GM12878 (cell line): ENCODE results near the gene ASB2. TPM values are rescaled to one million over a fixed set of nuclear protein-coding genes. Genes with fewer than 3 reads are reported as not detected.

Experiments
- BRCA1 ChIP-seq: IDR thresholded peaks from 2 replicates; pipeline ENCODE4 v1.6.1; 2011; ENCODE audit warnings: low read depth, low read length, improper control_type of control experiment
- CHD4 ChIP-seq: fragments of 200-600 bp; sonication (generic); IDR thresholded peaks from 2 replicates; pipeline ENCODE4 v1.6.1; 2016; ENCODE audit warnings: mild to moderate bottlenecking
- HCFC1 ChIP-seq: fragments of 150-350 bp; IDR thresholded peaks from 2 replicates; pipeline ENCODE4 v1.6.1; 2014; ENCODE audit warnings: low read length
- MYB ChIP-seq: fragments of 150-350 bp; IDR thresholded peaks from 2 replicates; pipeline ENCODE4 v1.6.1; 2014; ENCODE audit warnings: mild to moderate bottlenecking, low read depth, low read length, borderline replicate concordance
- NR2F1 ChIP-seq: fragments of 450-650 bp; conservative IDR thresholded peaks from 2 replicates; pipeline ENCODE4 v1.6.1; 2017; ENCODE audit warnings: mild to moderate bottlenecking
- RAD21 ChIP-seq: IDR thresholded peaks from 2 replicates; pipeline ENCODE4 v1.6.1; 2011; ENCODE audit warnings: mild to moderate bottlenecking, low read depth, low read length, moderate library complexity; ENCODE audit not compliant: insufficient read depth
- RCOR1 ChIP-seq: conservative IDR thresholded peaks from 2 replicates; pipeline ENCODE4 v1.6.1; 2012; ENCODE audit warnings: low read depth, low read length, improper control_type of control experiment
- RFX5 ChIP-seq: IDR thresholded peaks from 2 replicates; pipeline ENCODE4 v1.6.1; 2011; ENCODE audit warnings: low read depth, low read length, improper control_type of control experiment
- SPI1 ChIP-seq: IDR thresholded peaks from 2 replicates; pipeline ENCODE4 v1.6.1; 2011; ENCODE audit warnings: low read depth, mild to moderate bottlenecking, low read length, moderate library complexity, borderline replicate concordance; ENCODE audit not compliant: insufficient read depth
- SREBF2 ChIP-seq: IDR thresholded peaks from 2 replicates; pipeline ENCODE4 v1.6.1; 2012; ENCODE audit warnings: mild to moderate bottlenecking, low read length
- SUPT20H ChIP-seq: IDR thresholded peaks from 2 replicates; pipeline ENCODE4 v1.6.1; 2011; ENCODE audit warnings: low read depth, mild to moderate bottlenecking, low read length, moderate library complexity, borderline replicate concordance; ENCODE audit not compliant: control insufficient read depth
- SUZ12 ChIP-seq: fragments of 200-600 bp; sonication (generic); IDR thresholded peaks from one replicate; pipeline ENCODE4 v1.6.1; 2018; ENCODE audit warnings: antibody characterized with exemption, mild to moderate bottlenecking; ENCODE audit not compliant: unreplicated experiment
- YBX1 ChIP-seq: fragments of 450-650 bp; IDR thresholded peaks from 2 replicates; pipeline ENCODE4 v1.6.1; 2016; ENCODE audit warnings: antibody characterized with exemption
- ZNF207 ChIP-seq: fragments of 450-650 bp; IDR thresholded peaks from 2 replicates; pipeline ENCODE4 v1.6.1; 2014; ENCODE audit warnings: antibody characterized with exemption, mild to moderate bottlenecking, borderline replicate concordance
- polyA plus RNA-seq, 11 experiments: library from polyadenylated mRNA; depleted of rRNA in 4 of 11; unstranded in 6 of 11; stranded (reverse) in 5 of 11; fragments of >200 nt; fragmentation: Nextera tagmentation in 4 of 11; fragmentation: Illumina TruSeq in 1 of 11; extraction: Ambion mirVana in 4 of 11; extraction: Trizol in 1 of 11; gene quantifications; 1 replicate in 1 of 11; 2 replicates in 10 of 11; pipeline versions ENCODE4 v1.2.1 to v1.2.3, GENCODE V29; 2011 to 2016; ENCODE audit warnings: inconsistent platforms in 2 of 11, missing spikeins in 2 of 11, low read depth in 1 of 11
- total RNA-seq, 4 experiments: library from RNA; depleted of rRNA in 3 of 4; stranded (reverse); fragments of >200 nt in 3 of 4; fragmentation: Illumina TruSeq in 1 of 4; extraction: Trizol in 1 of 4; gene quantifications; 2 replicates each; pipeline versions ENCODE4 v1.2.1 to v1.2.3, GENCODE V29; 2013 to 2021
- TF ChIP-seq, protein P1 (sequence below): IDR thresholded peaks from 2 replicates; pipeline ENCODE4 v1.6.1; 2012; ENCODE audit warnings: low read depth, low read length, improper control_type of control experiment
- TF ChIP-seq, protein P2 (sequence below): fragments of 450-650 bp; IDR thresholded peaks from 2 replicates; pipeline ENCODE4 v1.6.1; 2016; ENCODE audit warnings: mild to moderate bottlenecking
- TF ChIP-seq, protein P3 (sequence below): fragments of 450-650 bp; IDR thresholded peaks from 2 replicates; pipeline ENCODE4 v1.6.1; 2017; ENCODE audit warnings: mild to moderate bottlenecking, low read depth, inconsistent platforms; ENCODE audit not compliant: poor library complexity, severe bottlenecking
- TF ChIP-seq, protein P4 (sequence below): fragments of 450-650 bp; IDR thresholded peaks from 2 replicates; pipeline ENCODE4 v1.6.1; 2017; ENCODE audit warnings: borderline replicate concordance
- TF ChIP-seq, protein P5 (sequence below): IDR thresholded peaks from 2 replicates; pipeline ENCODE4 v1.6.1; 2011; ENCODE audit warnings: borderline replicate concordance, low read depth, mild to moderate bottlenecking, moderate library complexity, low read length; ENCODE audit not compliant: insufficient read depth, poor library complexity, severe bottlenecking

Gene ASB2
- total and polyA plus RNA-seq, 10 of the 15 experiments (the other 5 are each of a cell fraction or from before 2014, with no cell fraction given), result 3.0 to 54.8 (median 33.5) TPM

DNA sequence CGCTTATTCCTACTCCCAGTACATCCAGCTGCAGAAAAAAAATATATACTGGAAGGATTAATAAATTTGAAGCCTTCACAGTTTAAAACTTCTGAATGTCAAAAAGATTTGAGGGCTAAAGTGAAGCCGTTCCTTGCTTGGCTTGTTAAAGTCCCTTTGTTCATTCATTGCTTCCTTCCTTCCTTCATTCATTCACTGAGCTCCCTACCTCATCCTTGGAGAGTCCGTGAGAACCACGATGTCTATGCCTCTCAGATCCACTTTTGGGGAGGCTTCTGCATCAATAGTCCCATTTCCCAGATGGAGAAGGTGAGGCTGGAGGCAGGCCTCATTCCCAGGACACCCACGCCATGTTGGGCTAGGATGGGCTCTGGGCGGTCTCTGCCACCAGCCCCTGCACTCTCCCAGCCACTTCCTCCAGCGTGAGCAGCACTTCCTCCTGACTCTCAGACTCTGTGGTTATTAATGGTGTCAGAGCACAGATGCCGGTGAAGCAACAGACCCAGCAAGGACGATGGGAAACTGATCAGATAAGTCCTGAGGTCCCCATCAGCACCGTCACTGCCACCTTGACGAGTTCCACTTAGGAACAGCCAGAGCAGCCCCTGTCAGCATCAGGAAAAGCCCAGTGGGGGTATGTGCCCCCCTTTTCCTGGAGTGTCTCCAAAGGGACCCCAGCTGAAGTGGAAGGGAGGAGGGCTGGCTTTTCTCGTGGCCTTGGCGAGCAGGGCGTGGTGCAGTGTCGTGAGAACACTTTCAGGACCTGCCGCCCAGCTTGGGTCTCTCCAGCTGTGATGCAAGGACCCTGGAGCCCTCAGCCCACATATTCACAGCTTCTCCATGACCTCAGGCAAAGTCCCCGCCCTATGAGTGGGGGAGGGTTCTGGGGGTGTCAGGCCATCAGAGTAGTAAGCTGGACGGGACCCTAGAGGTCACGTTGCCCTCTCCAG, 21.2 kb downstream of the ASB2 start (continued):
- TF ChIP-seq, protein P1, sequence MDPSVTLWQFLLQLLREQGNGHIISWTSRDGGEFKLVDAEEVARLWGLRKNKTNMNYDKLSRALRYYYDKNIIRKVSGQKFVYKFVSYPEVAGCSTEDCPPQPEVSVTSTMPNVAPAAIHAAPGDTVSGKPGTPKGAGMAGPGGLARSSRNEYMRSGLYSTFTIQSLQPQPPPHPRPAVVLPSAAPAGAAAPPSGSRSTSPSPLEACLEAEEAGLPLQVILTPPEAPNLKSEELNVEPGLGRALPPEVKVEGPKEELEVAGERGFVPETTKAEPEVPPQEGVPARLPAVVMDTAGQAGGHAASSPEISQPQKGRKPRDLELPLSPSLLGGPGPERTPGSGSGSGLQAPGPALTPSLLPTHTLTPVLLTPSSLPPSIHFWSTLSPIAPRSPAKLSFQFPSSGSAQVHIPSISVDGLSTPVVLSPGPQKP, result no peak
- TF ChIP-seq HCFC1, result no peak; the same call in 1 of the 2 replicates
- TF ChIP-seq, protein P2, sequence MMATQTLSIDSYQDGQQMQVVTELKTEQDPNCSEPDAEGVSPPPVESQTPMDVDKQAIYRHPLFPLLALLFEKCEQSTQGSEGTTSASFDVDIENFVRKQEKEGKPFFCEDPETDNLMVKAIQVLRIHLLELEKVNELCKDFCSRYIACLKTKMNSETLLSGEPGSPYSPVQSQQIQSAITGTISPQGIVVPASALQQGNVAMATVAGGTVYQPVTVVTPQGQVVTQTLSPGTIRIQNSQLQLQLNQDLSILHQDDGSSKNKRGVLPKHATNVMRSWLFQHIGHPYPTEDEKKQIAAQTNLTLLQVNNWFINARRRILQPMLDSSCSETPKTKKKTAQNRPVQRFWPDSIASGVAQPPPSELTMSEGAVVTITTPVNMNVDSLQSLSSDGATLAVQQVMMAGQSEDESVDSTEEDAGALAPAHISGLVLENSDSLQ, result no peak
- TF ChIP-seq MYB, result no peak
- no peak for TF ChIP-seq BRCA1
- no peak for TF ChIP-seq RAD21
- TF ChIP-seq, protein P3, sequence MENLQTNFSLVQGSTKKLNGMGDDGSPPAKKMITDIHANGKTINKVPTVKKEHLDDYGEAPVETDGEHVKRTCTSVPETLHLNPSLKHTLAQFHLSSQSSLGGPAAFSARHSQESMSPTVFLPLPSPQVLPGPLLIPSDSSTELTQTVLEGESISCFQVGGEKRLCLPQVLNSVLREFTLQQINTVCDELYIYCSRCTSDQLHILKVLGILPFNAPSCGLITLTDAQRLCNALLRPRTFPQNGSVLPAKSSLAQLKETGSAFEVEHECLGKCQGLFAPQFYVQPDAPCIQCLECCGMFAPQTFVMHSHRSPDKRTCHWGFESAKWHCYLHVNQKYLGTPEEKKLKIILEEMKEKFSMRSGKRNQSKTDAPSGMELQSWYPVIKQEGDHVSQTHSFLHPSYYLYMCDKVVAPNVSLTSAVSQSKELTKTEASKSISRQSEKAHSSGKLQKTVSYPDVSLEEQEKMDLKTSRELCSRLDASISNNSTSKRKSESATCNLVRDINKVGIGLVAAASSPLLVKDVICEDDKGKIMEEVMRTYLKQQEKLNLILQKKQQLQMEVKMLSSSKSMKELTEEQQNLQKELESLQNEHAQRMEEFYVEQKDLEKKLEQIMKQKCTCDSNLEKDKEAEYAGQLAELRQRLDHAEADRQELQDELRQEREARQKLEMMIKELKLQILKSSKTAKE, result no peak
- TF ChIP-seq, protein P4, sequence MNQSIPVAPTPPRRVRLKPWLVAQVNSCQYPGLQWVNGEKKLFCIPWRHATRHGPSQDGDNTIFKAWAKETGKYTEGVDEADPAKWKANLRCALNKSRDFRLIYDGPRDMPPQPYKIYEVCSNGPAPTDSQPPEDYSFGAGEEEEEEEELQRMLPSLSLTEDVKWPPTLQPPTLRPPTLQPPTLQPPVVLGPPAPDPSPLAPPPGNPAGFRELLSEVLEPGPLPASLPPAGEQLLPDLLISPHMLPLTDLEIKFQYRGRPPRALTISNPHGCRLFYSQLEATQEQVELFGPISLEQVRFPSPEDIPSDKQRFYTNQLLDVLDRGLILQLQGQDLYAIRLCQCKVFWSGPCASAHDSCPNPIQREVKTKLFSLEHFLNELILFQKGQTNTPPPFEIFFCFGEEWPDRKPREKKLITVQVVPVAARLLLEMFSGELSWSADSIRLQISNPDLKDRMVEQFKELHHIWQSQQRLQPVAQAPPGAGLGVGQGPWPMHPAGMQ, result no peak
- TF ChIP-seq, protein P5, sequence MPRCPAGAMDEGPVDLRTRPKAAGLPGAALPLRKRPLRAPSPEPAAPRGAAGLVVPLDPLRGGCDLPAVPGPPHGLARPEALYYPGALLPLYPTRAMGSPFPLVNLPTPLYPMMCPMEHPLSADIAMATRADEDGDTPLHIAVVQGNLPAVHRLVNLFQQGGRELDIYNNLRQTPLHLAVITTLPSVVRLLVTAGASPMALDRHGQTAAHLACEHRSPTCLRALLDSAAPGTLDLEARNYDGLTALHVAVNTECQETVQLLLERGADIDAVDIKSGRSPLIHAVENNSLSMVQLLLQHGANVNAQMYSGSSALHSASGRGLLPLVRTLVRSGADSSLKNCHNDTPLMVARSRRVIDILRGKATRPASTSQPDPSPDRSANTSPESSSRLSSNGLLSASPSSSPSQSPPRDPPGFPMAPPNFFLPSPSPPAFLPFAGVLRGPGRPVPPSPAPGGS, result peak; percentile 20
- TF ChIP-seq SPI1, result peak; percentile 94
- TF ChIP-seq RFX5, result no peak
- no peak for TF ChIP-seq YBX1
- no peak for TF ChIP-seq SUZ12
- TF ChIP-seq RCOR1, result no peak
- TF ChIP-seq NR2F1, result 0 out of 2 replicates have a peak, but pooled peaks have one; percentile 33
- no peak for TF ChIP-seq SREBF2
- no peak for TF ChIP-seq ZNF207
- TF ChIP-seq CHD4, result no peak
- TF ChIP-seq SUPT20H, result no peak
